ENCODE measurements around the gene SNCB.

SNCB gene

DNA sequence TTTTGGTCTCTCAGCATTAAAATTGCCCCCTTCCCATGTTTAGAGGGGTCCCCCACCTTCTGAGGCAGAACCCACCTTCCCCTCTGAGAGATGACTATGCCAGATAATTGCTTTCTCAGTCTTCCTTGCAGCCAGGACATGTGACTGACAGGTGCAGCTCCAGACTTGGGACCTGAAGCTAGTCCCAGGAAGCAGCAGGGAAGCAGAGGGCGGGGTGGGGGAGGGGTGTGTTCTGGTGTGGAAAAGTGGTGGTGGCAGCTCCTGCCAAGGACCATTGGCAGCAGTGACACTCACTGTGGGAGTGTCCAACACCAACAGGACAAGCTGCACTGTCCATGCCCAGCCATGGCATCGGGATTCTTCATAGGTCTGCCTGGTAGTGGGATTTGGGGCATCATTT lies 2.4 kb upstream of the SNCB start:
- no peaks in the 10 kb centered on the region for H4K20me1 ChIP-seq (ENCODE audit: insufficient read depth, low read length)
- no peak overlapping the region for H3K4me3 ChIP-seq (ENCODE audit: low read length)
- TF ChIP-seq EZH2 (optimal IDR thresholded peaks at IDR 0.05; ENCODE audit: low read depth, low read length) (no peak), EZH2phosphoT487 (IDR thresholded peaks at IDR 0.05; ENCODE audit: low read length) (no peak)
- TF ChIP-seq, protein P1, sequence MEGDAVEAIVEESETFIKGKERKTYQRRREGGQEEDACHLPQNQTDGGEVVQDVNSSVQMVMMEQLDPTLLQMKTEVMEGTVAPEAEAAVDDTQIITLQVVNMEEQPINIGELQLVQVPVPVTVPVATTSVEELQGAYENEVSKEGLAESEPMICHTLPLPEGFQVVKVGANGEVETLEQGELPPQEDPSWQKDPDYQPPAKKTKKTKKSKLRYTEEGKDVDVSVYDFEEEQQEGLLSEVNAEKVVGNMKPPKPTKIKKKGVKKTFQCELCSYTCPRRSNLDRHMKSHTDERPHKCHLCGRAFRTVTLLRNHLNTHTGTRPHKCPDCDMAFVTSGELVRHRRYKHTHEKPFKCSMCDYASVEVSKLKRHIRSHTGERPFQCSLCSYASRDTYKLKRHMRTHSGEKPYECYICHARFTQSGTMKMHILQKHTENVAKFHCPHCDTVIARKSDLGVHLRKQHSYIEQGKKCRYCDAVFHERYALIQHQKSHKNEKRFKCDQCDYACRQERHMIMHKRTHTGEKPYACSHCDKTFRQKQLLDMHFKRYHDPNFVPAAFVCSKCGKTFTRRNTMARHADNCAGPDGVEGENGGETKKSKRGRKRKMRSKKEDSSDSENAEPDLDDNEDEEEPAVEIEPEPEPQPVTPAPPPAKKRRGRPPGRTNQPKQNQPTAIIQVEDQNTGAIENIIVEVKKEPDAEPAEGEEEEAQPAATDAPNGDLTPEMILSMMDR (IDR thresholded peaks at IDR 0.05; ENCODE audit: low read length), result no peak
- no peak overlapping the region for H3K27ac ChIP-seq (ENCODE audit: low read length)
- H3K36me3 ChIP-seq (replicated peaks; ENCODE audit: insufficient read depth, low read length), result no peaks in the 10 kb centered on the region
- H3K27me3 ChIP-seq (replicated peaks; ENCODE audit: insufficient read depth, low read length), result peaks cover 90% of the 10 kb centered on the region
- no peak for DNase-seq
- H3F3A ChIP-seq (ENCODE audit: insufficient read depth, low read length), result no peaks in the 10 kb centered on the region
- no peaks in the 10 kb centered on the region for H3K9me3 ChIP-seq (replicated peaks; ENCODE audit: insufficient read depth, low read length)
- no peaks in the 10 kb centered on the region for H3K4me1 ChIP-seq (ENCODE audit: low read length)
- no peak overlapping the region for H3K9ac ChIP-seq (ENCODE audit: low read length)
- H3K4me2 ChIP-seq (ENCODE audit: low read depth, low read length), result no peak overlapping the region
- H3K79me2 ChIP-seq (ENCODE audit: low read length), result no peaks in the 10 kb centered on the region
- no peaks in the 10 kb centered on the region for H3K9me2 ChIP-seq (replicated peaks; ENCODE audit: insufficient read depth, low read length)
- H2AFZ ChIP-seq (ENCODE audit: low read length), result no peak overlapping the region

DNA sequence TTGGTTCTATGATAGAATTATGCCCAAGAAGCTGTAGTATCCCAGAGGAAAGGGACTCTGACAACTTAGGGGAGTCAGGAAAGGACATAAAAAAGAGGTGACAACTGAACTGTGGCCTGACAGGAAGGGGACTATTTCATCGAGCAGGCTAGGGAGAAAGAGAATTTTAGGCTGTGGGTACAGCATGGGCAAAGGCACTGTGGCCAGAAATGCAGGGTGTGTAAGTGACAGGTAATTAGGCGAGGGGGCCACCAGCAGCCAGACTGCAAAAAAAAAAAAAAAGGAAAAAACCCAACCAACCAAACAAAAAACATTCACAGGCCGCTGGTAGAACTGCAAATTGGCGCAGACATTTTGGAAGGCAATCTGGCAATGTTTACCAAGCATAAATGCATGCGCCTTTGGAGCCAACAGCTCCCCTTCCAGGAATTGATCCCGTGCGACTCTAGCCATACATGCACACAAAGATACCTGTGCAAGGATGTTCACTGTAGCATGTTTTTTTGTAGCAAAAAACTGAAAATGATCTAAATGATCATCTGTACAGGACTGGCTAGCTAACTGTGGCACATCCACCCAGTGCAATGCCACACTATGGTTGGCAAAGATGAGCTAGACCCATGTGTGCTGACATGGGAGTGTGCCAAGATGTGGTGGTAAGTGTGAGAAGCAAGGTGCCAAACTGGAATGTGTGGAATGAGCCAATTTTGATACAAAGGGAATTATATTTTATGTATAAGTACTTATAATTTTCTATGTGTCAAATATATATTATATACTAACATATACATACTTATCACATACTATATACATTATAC lies 1.3 kb upstream of the SNCB start:
- no peak overlapping the region for H3K27ac ChIP-seq (ENCODE audit: low read length)
- H3K4me1 ChIP-seq (ENCODE audit: low read length), result no peaks in the 10 kb centered on the region

DNA sequence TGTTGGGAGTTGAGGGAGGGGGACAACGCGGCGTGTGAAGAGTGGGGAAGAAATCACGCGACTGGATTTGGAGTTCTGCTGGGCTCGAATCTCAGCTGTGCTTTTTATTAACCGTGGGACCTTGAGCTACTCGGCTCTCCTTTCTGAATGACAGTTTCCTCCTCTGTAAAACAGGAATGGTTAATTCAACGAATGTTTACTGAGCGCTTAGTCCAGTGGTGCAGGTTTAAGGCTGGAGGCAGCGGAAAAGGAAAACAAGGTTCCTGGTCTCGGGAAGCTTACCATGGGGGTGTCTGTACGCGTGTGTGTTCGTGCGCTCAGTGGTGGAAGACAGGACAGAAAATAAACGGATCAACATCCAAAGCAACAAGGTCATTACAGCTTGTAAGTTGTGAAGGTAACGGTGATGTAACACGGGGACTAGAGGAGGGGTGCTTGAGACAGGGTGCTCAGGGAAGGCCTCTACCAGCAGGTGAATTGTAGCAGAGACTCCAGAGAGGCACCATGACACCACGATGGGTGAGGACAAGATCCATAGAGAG lies 418 bp upstream of the SNCB start:
- H3K9me2 ChIP-seq (replicated peaks; ENCODE audit: insufficient read depth, low read length), result no peaks in the 10 kb centered on the region
- H3F3A ChIP-seq (ENCODE audit: insufficient read depth, low read length), result no peaks in the 10 kb centered on the region
- H3K9ac ChIP-seq (ENCODE audit: low read length), result no peak overlapping the region
- no peaks in the 10 kb centered on the region for H3K79me2 ChIP-seq (ENCODE audit: low read length)
- H3K4me2 ChIP-seq (ENCODE audit: low read depth, low read length), result peak overlapping the region; percentile 61; the same call in 1 of the 2 replicates
- no peaks in the 10 kb centered on the region for H3K9me3 ChIP-seq (replicated peaks; ENCODE audit: insufficient read depth, low read length)
- H3K27ac ChIP-seq (ENCODE audit: low read length), result no peak overlapping the region
- H4K20me1 ChIP-seq (ENCODE audit: insufficient read depth, low read length), result no peaks in the 10 kb centered on the region
- no peaks in the 10 kb centered on the region for H3K36me3 ChIP-seq (replicated peaks; ENCODE audit: insufficient read depth, low read length)
- no peak for DNase-seq
- peak overlapping the region; percentile 36 for H3K4me3 ChIP-seq (ENCODE audit: low read length)
- no peaks in the 10 kb centered on the region for H3K4me1 ChIP-seq (ENCODE audit: low read length)
- peaks cover 87% of the 10 kb centered on the region for H3K27me3 ChIP-seq (replicated peaks; ENCODE audit: insufficient read depth, low read length)
- TF ChIP-seq EZH2 (optimal IDR thresholded peaks at IDR 0.05; ENCODE audit: low read depth, low read length) (no peak), EZH2phosphoT487 (IDR thresholded peaks at IDR 0.05; ENCODE audit: low read length) (no peak)
- TF ChIP-seq, protein P1 (IDR thresholded peaks at IDR 0.05; ENCODE audit: low read length), result no peak
- no peak overlapping the region for H2AFZ ChIP-seq (ENCODE audit: low read length)

More for the DNA sequence above, 1.3 kb upstream of the SNCB start:
- no peak overlapping the region for H3K4me2 ChIP-seq (ENCODE audit: low read depth, low read length)
- H3K9ac ChIP-seq (ENCODE audit: low read length), result no peak overlapping the region
- no peaks in the 10 kb centered on the region for H3K9me3 ChIP-seq (replicated peaks; ENCODE audit: insufficient read depth, low read length)
- no peak overlapping the region for H3K4me3 ChIP-seq (ENCODE audit: low read length)
- no peaks in the 10 kb centered on the region for H3F3A ChIP-seq (ENCODE audit: insufficient read depth, low read length)
- no peaks in the 10 kb centered on the region for H3K9me2 ChIP-seq (replicated peaks; ENCODE audit: insufficient read depth, low read length)
- TF ChIP-seq, protein P1 (IDR thresholded peaks at IDR 0.05; ENCODE audit: low read length), result no peak
- TF ChIP-seq EZH2 (optimal IDR thresholded peaks at IDR 0.05; ENCODE audit: low read depth, low read length) (no peak), EZH2phosphoT487 (IDR thresholded peaks at IDR 0.05; ENCODE audit: low read length) (no peak)
- H3K27me3 ChIP-seq (replicated peaks; ENCODE audit: insufficient read depth, low read length), result peaks cover 87% of the 10 kb centered on the region
- H2AFZ ChIP-seq (ENCODE audit: low read length), result no peak overlapping the region
- DNase-seq, result no peak
- no peaks in the 10 kb centered on the region for H4K20me1 ChIP-seq (ENCODE audit: insufficient read depth, low read length)
- H3K36me3 ChIP-seq (replicated peaks; ENCODE audit: insufficient read depth, low read length), result no peaks in the 10 kb centered on the region
- H3K79me2 ChIP-seq (ENCODE audit: low read length), result no peaks in the 10 kb centered on the region

All from MM.1S (cell line).